Measurements from ENCODE around the gene PRDM5. TPM values are rescaled to one million over a fixed set of nuclear protein-coding genes. Genes with fewer than 3 reads are reported as not detected.

Gene PRDM5
- polyA plus RNA-seq, 1 donor from 2014 or later, result 1.6 TPM

GRCh38 chr4:120830204-120830603 lies 92.3 kb downstream of the PRDM5 start:
- H2AFZ ChIP-seq (ENCODE audit: low read depth, low read length), result no peak overlapping the region
- no peaks in the 10 kb centered on the region for H3K9me2 ChIP-seq (ENCODE audit: insufficient read depth, low read length)
- no peak overlapping the region for H3K9ac ChIP-seq (ENCODE audit: low read length)
- no peaks in the 10 kb centered on the region for H4K20me1 ChIP-seq (ENCODE audit: insufficient read depth)
- H3K27me3 ChIP-seq (ENCODE audit: insufficient read depth, low read depth, low read length), result no peaks in the 10 kb centered on the region
- H3K27ac ChIP-seq (ENCODE audit: low read length), result no peak overlapping the region
- no peak overlapping the region for H3K4me2 ChIP-seq (ENCODE audit: low read length)
- H3K79me2 ChIP-seq (replicated peaks; ENCODE audit: insufficient read depth, low read length), result no peaks in the 10 kb centered on the region
- no peak overlapping the region for H3K4me3 ChIP-seq (ENCODE audit: low read length)
- H3F3A ChIP-seq (ENCODE audit: insufficient read depth, low read length, poor library complexity, severe bottlenecking), result no peaks in the 10 kb centered on the region
- no peak for TF ChIP-seq TAF1 (IDR thresholded peaks at IDR 0.05; ENCODE audit: low read depth)
- no peak for TF ChIP-seq RAD21 (conservative IDR thresholded peaks at IDR 0.05)
- TF ChIP-seq POLR2AphosphoS5 (IDR thresholded peaks at IDR 0.05), result no peak
- TF ChIP-seq EZH2 (IDR thresholded peaks at IDR 0.05; ENCODE audit: borderline replicate concordance, insufficient read depth, low read length, poor library complexity, severe bottlenecking), result no peak
- TF ChIP-seq CTCF (IDR thresholded peaks at IDR 0.05; ENCODE audit: poor library complexity, severe bottlenecking), result no peak
- no peak for TF ChIP-seq SMC3 (conservative IDR thresholded peaks at IDR 0.05; ENCODE audit: poor library complexity)
- TF ChIP-seq EP300 (conservative IDR thresholded peaks at IDR 0.05; ENCODE audit: poor library complexity, severe bottlenecking), result no peak
- TF ChIP-seq MXI1 (conservative IDR thresholded peaks at IDR 0.05; ENCODE audit: poor library complexity, severe bottlenecking), result no peak
- TF ChIP-seq REST (IDR thresholded peaks at IDR 0.05; ENCODE audit: borderline replicate concordance), result no peak
- no peaks in the 10 kb centered on the region for H3K36me3 ChIP-seq (ENCODE audit: insufficient read depth, low read length)
- no peaks in the 10 kb centered on the region for H3K9me3 ChIP-seq (ENCODE audit: low read length)

- H3K27me3 ChIP-seq (ENCODE audit: insufficient read depth, low read depth, low read length), result no peaks in the 10 kb centered on the region
- H2AFZ ChIP-seq (ENCODE audit: low read depth, low read length), result no peak overlapping the region
- no peaks in the 10 kb centered on the region for H3F3A ChIP-seq (ENCODE audit: insufficient read depth, low read length, poor library complexity, severe bottlenecking)
- H4K20me1 ChIP-seq (ENCODE audit: insufficient read depth), result no peaks in the 10 kb centered on the region
- no peak overlapping the region for H3K27ac ChIP-seq (ENCODE audit: low read length)
- H3K4me2 ChIP-seq (ENCODE audit: low read length), result no peak overlapping the region
- H3K36me3 ChIP-seq (ENCODE audit: insufficient read depth, low read length), result no peaks in the 10 kb centered on the region
- H3K4me3 ChIP-seq (ENCODE audit: low read length), result no peak overlapping the region
- no peaks in the 10 kb centered on the region for H3K9me2 ChIP-seq (ENCODE audit: insufficient read depth, low read length)
- TF ChIP-seq REST (IDR thresholded peaks at IDR 0.05; ENCODE audit: borderline replicate concordance) (no peak), TAF1 (IDR thresholded peaks at IDR 0.05; ENCODE audit: low read depth) (no peak), POLR2AphosphoS5 (IDR thresholded peaks at IDR 0.05) (no peak), EZH2 (IDR thresholded peaks at IDR 0.05; ENCODE audit: borderline replicate concordance, insufficient read depth, low read length, poor library complexity, severe bottlenecking) (no peak), RAD21 (conservative IDR thresholded peaks at IDR 0.05) (no peak), MXI1 (conservative IDR thresholded peaks at IDR 0.05; ENCODE audit: poor library complexity, severe bottlenecking) (no peak), EP300 (conservative IDR thresholded peaks at IDR 0.05; ENCODE audit: poor library complexity, severe bottlenecking) (no peak), SMC3 (conservative IDR thresholded peaks at IDR 0.05; ENCODE audit: poor library complexity) (no peak)
- no peak overlapping the region for H3K9ac ChIP-seq (ENCODE audit: low read length)
- no peaks in the 10 kb centered on the region for H3K79me2 ChIP-seq (replicated peaks; ENCODE audit: insufficient read depth, low read length)
- H3K9me3 ChIP-seq (ENCODE audit: low read length), result no peaks in the 10 kb centered on the region
These were observed 93.3 kb downstream of the PRDM5 start for GRCh38 chr4:120829113-120829831.
